DOHH2 (cell line): ENCODE results near the gene SBK3.
"Not testable (repeated sequence)": the region's sequence is repeated elsewhere in the genome, so short reads cannot be mapped to it uniquely, and the experiment has no call there.

Experiments
- EZH2phosphoT487 ChIP-seq: fragments of 200-600 bp; sonication (generic); IDR thresholded peaks from 2 replicates; pipeline ENCODE4 v1.6.1; 2017; ENCODE audit warnings: borderline replicate concordance, mild to moderate bottlenecking, antibody characterized with exemption, low read length, moderate library complexity, mixed read lengths
- TF ChIP-seq, protein P1 (sequence below): fragments of 200-600 bp; sonication (generic); IDR thresholded peaks from one replicate; pipeline ENCODE4 v1.5.1; 2014; ENCODE audit warnings: antibody characterized with exemption, mild to moderate bottlenecking, low read depth, low read length; ENCODE audit not compliant: poor library complexity, severe bottlenecking

DNA sequence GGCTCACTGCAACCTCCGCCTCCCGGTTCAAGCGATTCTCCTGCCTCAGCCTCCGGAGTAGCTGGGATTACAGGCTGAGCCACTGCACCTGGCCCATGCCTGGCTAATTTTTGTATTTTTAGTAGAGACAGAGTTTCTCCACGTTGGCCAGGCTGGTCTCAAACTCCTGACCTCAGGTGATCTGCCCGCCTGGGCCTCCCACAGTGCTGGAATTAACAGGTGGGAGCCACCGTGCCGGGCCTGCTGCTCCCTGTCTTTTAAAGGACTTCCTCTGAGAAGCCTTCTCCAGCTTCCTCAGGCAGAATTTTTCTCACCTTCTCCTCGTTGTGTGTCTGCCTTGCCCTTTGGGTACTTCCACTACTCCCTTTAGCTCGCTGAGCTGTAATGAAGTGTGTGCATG, 48.5 kb downstream of the SBK3 start:
- TF ChIP-seq, protein P1, sequence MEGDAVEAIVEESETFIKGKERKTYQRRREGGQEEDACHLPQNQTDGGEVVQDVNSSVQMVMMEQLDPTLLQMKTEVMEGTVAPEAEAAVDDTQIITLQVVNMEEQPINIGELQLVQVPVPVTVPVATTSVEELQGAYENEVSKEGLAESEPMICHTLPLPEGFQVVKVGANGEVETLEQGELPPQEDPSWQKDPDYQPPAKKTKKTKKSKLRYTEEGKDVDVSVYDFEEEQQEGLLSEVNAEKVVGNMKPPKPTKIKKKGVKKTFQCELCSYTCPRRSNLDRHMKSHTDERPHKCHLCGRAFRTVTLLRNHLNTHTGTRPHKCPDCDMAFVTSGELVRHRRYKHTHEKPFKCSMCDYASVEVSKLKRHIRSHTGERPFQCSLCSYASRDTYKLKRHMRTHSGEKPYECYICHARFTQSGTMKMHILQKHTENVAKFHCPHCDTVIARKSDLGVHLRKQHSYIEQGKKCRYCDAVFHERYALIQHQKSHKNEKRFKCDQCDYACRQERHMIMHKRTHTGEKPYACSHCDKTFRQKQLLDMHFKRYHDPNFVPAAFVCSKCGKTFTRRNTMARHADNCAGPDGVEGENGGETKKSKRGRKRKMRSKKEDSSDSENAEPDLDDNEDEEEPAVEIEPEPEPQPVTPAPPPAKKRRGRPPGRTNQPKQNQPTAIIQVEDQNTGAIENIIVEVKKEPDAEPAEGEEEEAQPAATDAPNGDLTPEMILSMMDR: not testable (repeated sequence)
- TF ChIP-seq EZH2phosphoT487: not testable (repeated sequence)
